SK-N-SH treated with all-trans-retinoic acid at 6 μM for 48 hours (cell line): ENCODE measurements around the gene HINT1.

ENCODE experiments used
- ATAC-seq: fragments of 200-7000 bp; cut with Tn5 transposase; 3 replicates; pipeline ENCODE4 v1.9.1; 2020; ENCODE audit warnings: mild to moderate bottlenecking, moderate library complexity
- ARNTL ChIP-seq: fragments of 450-650 bp; formaldehyde crosslinking; IDR thresholded peaks from 2 replicates; pipeline ENCODE4 v1.5.0; 2020; ENCODE audit warnings: low read depth, mild to moderate bottlenecking, moderate library complexity, borderline replicate concordance
- BACH2 ChIP-seq: fragments of 250-450 bp; sonication (Bioruptor Pico); IDR thresholded peaks from 2 replicates; pipeline ENCODE4 v1.9.0; 2021; ENCODE audit warnings: mild to moderate bottlenecking, borderline replicate concordance
- CSDC2 ChIP-seq: fragments of 250-450 bp; sonication (Bioruptor Pico); IDR thresholded peaks from 2 replicates; pipeline ENCODE4 v1.5.0; 2020; ENCODE audit warnings: mild to moderate bottlenecking, moderate library complexity
- ESRRG ChIP-seq: fragments of 250-450 bp; sonication (Bioruptor Pico); IDR thresholded peaks from 2 replicates; pipeline ENCODE4 v1.6.1; 2021; ENCODE audit warnings: mild to moderate bottlenecking
- GLIS3 ChIP-seq: fragments of 250-450 bp; sonication (Bioruptor Pico); IDR thresholded peaks from 2 replicates; pipeline ENCODE4 v1.5.0; 2020; ENCODE audit warnings: mild to moderate bottlenecking, moderate library complexity
- ISL1 ChIP-seq: fragments of 250-450 bp; sonication (Bioruptor Pico); IDR thresholded peaks from 2 replicates; pipeline ENCODE4 v2.1.2; 2022; ENCODE audit warnings: mild to moderate bottlenecking, moderate library complexity
- OSR1 ChIP-seq: fragments of 250-450 bp; sonication (Bioruptor Pico); IDR thresholded peaks from 2 replicates; pipeline ENCODE4 v1.8.0; 2022; ENCODE audit warnings: moderate library complexity, mild to moderate bottlenecking, inconsistent platforms
- PATZ1 ChIP-seq: fragments of 250-450 bp; sonication (Bioruptor Pico); IDR thresholded peaks from 2 replicates; pipeline ENCODE4 v1.8.0; 2020; ENCODE audit warnings: mild to moderate bottlenecking, moderate library complexity, borderline replicate concordance
- PPARA ChIP-seq: fragments of 250-450 bp; sonication (Bioruptor Pico); IDR thresholded peaks from 2 replicates; pipeline ENCODE4 v1.5.0; 2020; ENCODE audit warnings: mild to moderate bottlenecking, borderline replicate concordance
- RARB ChIP-seq: fragments of 250-450 bp; sonication (Bioruptor Pico); IDR thresholded peaks from 2 replicates; pipeline ENCODE4 v1.8.0; 2021; ENCODE audit warnings: mild to moderate bottlenecking, moderate library complexity
- SNAI2 ChIP-seq: fragments of 250-450 bp; sonication (Bioruptor Pico); IDR thresholded peaks from 2 replicates; pipeline ENCODE4 v1.5.0; 2020; ENCODE audit warnings: mild to moderate bottlenecking, moderate library complexity
- TCF4 ChIP-seq: fragments of 250-450 bp; sonication (Bioruptor Pico); IDR thresholded peaks from 2 replicates; pipeline ENCODE4 v1.8.0; 2021; ENCODE audit warnings: mild to moderate bottlenecking, moderate library complexity, borderline replicate concordance
- ZC3H10 ChIP-seq: fragments of 250-450 bp; sonication (Bioruptor Pico); IDR thresholded peaks from 2 replicates; pipeline ENCODE4 v1.5.1; 2021; ENCODE audit warnings: mild to moderate bottlenecking, moderate library complexity
- ZFP3 ChIP-seq: fragments of 250-450 bp; sonication (Bioruptor Pico); IDR thresholded peaks from 2 replicates; pipeline ENCODE4 v1.5.0; 2020; ENCODE audit warnings: mild to moderate bottlenecking, moderate library complexity
- ZNF565 ChIP-seq: fragments of 450-650 bp; formaldehyde crosslinking; conservative IDR thresholded peaks from 2 replicates; pipeline ENCODE4 v1.5.0; 2020; ENCODE audit warnings: low read depth, mild to moderate bottlenecking, moderate library complexity
- ZNF70 ChIP-seq: fragments of 450-650 bp; formaldehyde crosslinking; IDR thresholded peaks from 2 replicates; pipeline ENCODE4 v1.5.0; 2020; ENCODE audit warnings: mild to moderate bottlenecking, moderate library complexity
- ZNF8 ChIP-seq: fragments of 450-650 bp; formaldehyde crosslinking; IDR thresholded peaks from 2 replicates; pipeline ENCODE4 v1.5.0; 2020; ENCODE audit warnings: mild to moderate bottlenecking, moderate library complexity
- TF ChIP-seq, protein P1 (sequence below): fragments of 250-450 bp; sonication (Bioruptor Pico); IDR thresholded peaks from 2 replicates; pipeline ENCODE4 v1.5.1; 2020; ENCODE audit warnings: low read depth, mild to moderate bottlenecking, moderate library complexity
- TF ChIP-seq, protein P2 (sequence below): fragments of 250-450 bp; sonication (Bioruptor Pico); IDR thresholded peaks from 2 replicates; pipeline ENCODE4 v1.8.0; 2021; ENCODE audit warnings: low read depth, mild to moderate bottlenecking, moderate library complexity, borderline replicate concordance
- TF ChIP-seq, protein P3 (sequence below): fragments of 250-450 bp; sonication (Bioruptor Pico); IDR thresholded peaks from 2 replicates; pipeline ENCODE4 v1.5.1; 2021; ENCODE audit warnings: mild to moderate bottlenecking, moderate library complexity

Gene HINT1

GRCh38 chr5:131148835-131149234 is 16.2 kb downstream of the HINT1 start:
- no peak for ATAC-seq
- TF ChIP-seq, protein P1, sequence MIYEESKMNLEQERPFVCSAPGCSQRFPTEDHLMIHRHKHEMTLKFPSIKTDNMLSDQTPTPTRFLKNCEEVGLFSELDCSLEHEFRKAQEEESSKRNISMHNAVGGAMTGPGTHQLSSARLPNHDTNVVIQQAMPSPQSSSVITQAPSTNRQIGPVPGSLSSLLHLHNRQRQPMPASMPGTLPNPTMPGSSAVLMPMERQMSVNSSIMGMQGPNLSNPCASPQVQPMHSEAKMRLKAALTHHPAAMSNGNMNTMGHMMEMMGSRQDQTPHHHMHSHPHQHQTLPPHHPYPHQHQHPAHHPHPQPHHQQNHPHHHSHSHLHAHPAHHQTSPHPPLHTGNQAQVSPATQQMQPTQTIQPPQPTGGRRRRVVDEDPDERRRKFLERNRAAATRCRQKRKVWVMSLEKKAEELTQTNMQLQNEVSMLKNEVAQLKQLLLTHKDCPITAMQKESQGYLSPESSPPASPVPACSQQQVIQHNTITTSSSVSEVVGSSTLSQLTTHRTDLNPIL (CRISPR knock-in tag) = no peak
- TF ChIP-seq ZC3H10 (CRISPR knock-in tag) (no peak), GLIS3 (CRISPR knock-in tag) (no peak), OSR1 (CRISPR knock-in tag) (no peak), ISL1 (CRISPR knock-in tag) (no peak), PPARA (CRISPR knock-in tag) (no peak), ZNF565 (CRISPR knock-in tag) (no peak), TCF4 (CRISPR knock-in tag) (no peak), ARNTL (CRISPR knock-in tag) (no peak), BACH2 (CRISPR knock-in tag) (no peak), SNAI2 (CRISPR knock-in tag) (no peak)

DNA sequence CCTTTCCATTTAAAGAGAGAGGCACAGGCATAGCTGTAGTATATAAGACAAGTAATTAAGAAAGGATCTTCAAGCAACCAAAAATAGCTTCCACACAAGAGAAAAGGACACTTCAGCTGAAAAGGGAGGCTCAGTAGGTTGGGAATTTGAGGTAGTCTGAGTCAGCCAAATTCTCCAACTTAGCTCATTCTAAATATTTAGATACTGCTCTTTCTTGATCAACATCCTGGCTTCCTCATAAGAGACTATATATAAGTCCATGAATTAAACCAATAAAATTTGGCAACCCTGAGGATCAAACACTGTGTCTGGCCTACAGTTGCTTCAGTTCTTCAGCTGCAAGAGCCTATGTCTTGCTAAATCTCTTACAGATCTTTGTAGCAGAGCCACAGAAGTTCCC is 17.8 kb downstream of the HINT1 start:
- TF ChIP-seq, protein P1 (CRISPR knock-in tag) = no peak
- TF ChIP-seq RARB (no peak), CSDC2 (CRISPR knock-in tag) (no peak)
- TF ChIP-seq, protein P2, sequence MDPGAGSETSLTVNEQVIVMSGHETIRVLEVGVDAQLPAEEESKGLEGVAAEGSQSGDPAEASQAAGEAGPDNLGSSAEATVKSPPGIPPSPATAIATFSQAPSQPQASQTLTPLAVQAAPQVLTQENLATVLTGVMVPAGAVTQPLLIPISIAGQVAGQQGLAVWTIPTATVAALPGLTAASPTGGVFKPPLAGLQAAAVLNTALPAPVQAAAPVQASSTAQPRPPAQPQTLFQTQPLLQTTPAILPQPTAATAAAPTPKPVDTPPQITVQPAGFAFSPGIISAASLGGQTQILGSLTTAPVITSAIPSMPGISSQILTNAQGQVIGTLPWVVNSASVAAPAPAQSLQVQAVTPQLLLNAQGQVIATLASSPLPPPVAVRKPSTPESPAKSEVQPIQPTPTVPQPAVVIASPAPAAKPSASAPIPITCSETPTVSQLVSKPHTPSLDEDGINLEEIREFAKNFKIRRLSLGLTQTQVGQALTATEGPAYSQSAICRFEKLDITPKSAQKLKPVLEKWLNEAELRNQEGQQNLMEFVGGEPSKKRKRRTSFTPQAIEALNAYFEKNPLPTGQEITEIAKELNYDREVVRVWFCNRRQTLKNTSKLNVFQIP (CRISPR knock-in tag) = no peak
- ATAC-seq = no peak

GRCh38 chr5:131142970-131143617 is 22.0 kb downstream of the HINT1 start:
- TF ChIP-seq SNAI2 (CRISPR knock-in tag) = no peak
- TF ChIP-seq PATZ1 = no peak
- TF ChIP-seq RARB = no peak
- TF ChIP-seq, protein P2 (CRISPR knock-in tag) = no peak
- TF ChIP-seq ZFP3 (CRISPR knock-in tag) = no peak
- no peak for TF ChIP-seq ZNF8 (CRISPR knock-in tag)
- no peak for ATAC-seq

DNA sequence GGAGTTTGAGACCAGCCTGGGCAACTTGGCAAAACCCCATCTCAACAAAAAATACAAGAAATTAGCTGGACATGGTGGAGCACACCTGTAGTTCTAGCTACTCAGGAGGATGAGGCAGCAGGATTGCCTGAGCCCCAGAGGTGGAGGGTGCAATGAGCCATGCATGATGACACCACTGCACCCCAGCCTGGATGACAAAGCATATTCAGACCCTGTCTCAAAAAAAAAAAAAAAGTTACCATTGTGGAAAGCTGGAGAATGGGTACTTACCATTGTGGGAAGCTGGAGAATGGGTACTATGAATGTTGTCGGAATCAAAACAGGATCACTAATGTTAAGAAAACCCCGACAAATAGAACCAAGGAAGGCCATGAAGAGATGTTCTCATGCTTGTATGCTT is 25.7 kb downstream of the HINT1 start:
- ATAC-seq = no peak
- TF ChIP-seq BACH2 (CRISPR knock-in tag) (no peak), CSDC2 (CRISPR knock-in tag) (no peak), TCF4 (CRISPR knock-in tag) (no peak), ESRRG (CRISPR knock-in tag) (no peak), ZC3H10 (CRISPR knock-in tag) (no peak), ZNF565 (CRISPR knock-in tag) (no peak), OSR1 (CRISPR knock-in tag) (no peak), ISL1 (CRISPR knock-in tag) (no peak), ZNF8 (CRISPR knock-in tag) (no peak), ZNF70 (CRISPR knock-in tag) (no peak), ARNTL (CRISPR knock-in tag) (no peak), GLIS3 (CRISPR knock-in tag) (no peak), ZFP3 (CRISPR knock-in tag) (no peak)
- TF ChIP-seq, protein P2 (CRISPR knock-in tag) = no peak
- TF ChIP-seq, protein P3, sequence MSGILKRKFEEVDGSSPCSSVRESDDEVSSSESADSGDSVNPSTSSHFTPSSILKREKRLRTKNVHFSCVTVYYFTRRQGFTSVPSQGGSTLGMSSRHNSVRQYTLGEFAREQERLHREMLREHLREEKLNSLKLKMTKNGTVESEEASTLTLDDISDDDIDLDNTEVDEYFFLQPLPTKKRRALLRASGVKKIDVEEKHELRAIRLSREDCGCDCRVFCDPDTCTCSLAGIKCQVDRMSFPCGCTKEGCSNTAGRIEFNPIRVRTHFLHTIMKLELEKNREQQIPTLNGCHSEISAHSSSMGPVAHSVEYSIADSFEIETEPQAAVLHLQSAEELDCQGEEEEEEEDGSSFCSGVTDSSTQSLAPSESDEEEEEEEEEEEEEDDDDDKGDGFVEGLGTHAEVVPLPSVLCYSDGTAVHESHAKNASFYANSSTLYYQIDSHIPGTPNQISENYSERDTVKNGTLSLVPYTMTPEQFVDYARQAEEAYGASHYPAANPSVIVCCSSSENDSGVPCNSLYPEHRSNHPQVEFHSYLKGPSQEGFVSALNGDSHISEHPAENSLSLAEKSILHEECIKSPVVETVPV (CRISPR knock-in tag) = no peak
- TF ChIP-seq, protein P1 (CRISPR knock-in tag) = no peak
